Superior temporal gyrus (tissue), 1 donor: ENCODE data around the gene HECW1.

Source experiments
- DNase-seq: peaks from one replicate; pipeline ENCODE4 v3.0.0-alpha.2; 2016; ENCODE audit errors: extremely low spot score

Gene HECW1

GRCh38 chr7:43148161-43148731, 35.8 kb downstream of the HECW1 start:
- no peak for DNase-seq

DNA sequence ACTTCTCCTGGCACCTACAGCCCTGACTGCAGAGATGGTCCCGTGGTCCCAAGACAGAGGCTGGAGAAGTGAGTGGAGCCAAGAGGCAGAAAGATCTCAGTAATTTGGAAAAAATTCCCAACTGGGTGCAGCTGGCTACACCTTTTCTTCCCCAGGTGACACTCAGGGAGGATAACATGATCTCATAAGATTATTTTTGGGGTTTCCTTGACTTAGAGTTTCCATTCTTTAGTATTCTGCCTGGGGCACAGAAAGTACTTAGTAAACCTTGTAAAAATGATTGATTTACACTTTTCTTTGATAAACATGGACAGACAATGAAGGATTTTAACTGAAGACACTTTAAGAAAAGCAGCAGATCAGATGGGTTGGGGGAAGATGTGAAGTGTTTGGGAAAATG, 38.6 kb downstream of the HECW1 start:
- no peak for DNase-seq

- no peak for DNase-seq
Measured at GRCh38 chr7:43152696-43153095, 40.2 kb downstream of the HECW1 start.

GRCh38 chr7:43155636-43156035, 43.2 kb downstream of the HECW1 start:
- DNase-seq: no peak

DNA sequence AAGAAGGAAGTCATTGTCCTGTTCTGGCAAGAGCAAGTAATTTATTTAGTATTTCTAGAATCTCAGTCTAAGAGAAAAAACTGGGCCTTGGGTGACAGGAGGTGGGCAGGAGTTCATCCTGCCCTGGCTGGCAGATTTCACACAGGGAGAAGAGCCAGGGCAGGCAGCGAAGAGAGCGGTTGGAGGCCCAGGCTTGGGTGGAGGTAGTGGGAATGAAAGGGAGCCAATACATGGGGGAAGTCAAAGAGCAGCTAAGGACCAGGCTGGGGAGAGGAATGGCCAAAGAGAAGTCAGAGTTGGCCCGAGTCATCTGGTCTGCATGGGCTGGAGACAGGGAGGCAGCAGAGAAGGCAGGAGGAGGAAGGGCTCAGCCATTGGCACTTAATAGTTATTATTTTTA, 51.4 kb downstream of the HECW1 start:
- no peak for DNase-seq

- peak; percentile 63 for DNase-seq
Measured at GRCh38 chr7:43164757-43165156, 52.3 kb downstream of the HECW1 start.

DNA sequence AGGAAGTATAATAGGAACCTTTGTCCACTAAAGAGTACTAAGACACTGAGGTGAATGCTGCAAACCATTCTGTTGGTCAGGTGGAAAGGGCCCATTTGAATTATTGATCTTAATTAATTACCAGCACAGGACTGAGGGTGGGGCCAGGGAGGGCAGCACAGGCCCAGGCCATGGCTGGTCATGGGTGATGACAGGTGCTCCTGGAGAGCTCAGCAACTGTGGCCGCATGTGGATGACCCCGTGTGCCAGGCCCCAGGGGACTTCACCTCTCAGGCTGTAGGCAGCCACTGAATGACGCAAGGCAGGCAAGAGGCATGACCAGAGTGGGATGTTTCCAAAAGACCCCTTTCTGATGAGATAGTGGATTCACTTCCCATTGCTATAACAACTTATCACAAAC, 54.2 kb downstream of the HECW1 start:
- DNase-seq: no peak

DNA sequence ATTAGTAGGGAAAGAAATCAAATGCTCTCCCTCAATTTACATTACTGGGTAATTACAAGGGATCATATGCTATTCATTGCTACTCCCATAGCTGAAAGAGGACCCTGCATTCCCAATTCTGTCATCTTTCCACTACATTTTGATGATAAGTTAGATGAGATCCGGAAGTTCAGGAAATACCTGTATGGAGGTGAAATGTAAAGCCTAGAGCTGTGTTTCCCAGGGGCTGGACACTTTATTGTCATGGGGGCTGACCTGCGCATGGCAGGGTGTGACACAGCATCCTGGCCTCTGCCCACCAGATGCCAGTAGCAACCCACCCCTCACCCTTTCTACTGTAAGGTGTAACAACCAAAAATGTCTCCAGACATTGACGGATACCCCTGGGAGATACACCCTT, 56.6 kb downstream of the HECW1 start:
- DNase-seq: no peak

DNA sequence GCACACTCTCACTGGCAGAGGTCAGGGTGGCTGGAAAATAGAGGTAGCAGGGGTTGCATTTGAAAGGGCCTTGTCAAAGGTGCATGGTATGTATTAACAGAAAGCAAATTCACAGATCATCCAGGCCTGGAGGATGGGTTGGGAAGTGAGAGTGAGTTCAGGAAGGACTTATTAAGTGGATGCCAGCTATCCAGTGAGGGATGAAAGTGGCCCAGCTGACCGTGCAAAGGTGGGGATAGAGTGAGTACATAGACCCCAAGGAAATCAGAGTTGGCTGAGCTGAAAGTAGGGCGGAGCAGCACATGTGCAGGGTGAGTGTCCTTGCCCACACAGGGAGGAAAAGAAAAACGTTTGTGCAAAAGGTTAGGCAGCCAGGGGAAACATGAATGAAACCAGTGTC, 58.1 kb downstream of the HECW1 start:
- no peak for DNase-seq

DNA sequence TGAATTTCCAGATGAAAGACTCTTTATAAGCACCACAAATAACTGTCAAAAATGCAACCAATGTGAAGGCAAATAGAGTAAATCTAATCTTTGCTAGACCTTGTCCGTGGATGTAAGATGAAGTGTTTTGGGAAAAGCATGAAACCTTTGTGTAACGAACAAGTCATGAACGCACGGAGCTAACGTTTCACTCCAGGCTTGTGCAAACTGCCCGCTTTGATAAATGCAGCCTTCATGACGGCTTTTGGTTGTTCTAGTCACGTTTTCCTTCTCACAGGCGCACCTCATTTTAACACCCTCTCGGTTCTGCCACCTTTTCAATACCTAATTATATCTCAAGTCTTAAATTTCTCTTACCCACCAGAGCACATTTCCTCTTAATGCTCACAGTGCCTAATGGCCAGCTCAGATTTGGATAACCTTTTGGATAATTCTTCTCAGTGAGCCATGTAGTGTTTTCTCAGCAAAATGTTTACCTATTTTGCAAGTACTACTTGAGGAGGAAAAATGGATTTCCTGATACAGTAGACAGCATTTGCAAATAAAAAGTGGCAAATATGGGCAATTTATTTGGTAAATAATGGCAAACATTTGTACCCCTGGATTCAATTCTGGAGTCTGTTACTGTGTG, 63.2 kb downstream of the HECW1 start:
- DNase-seq: no peak

GRCh38 chr7:43179393-43179792, 66.9 kb downstream of the HECW1 start:
- no peak for DNase-seq

DNA sequence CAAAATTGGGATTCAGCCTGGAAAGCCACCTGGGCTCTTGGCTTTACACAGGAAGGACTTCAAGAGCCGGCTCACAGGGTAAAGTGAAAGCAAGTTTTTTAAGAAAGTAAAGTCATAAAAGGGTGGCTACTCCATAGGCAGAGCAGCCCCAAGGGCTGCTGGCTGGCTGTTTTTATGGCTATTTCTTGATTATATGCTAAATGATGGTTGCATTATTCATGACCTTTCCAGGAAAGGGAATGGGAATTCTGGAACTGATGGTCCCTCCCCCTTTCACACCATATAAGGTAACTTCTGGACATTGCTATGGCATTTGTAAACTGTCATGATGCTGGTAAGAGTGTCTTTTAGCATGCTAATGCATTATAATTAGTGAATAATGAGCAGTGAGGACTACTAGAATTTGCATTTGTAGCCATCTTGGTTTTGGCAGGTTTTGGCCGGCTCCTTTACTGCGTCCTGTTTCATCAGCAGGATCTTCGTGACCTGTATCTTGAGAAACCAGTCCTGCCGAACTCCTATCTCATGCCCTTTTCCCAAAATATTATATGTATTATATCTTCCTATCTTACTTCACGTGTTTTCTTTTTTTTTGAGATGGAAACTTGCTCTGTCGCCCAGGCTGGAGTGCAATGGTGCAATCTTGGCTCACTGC, 80.5 kb downstream of the HECW1 start:
- no peak for DNase-seq

DNA sequence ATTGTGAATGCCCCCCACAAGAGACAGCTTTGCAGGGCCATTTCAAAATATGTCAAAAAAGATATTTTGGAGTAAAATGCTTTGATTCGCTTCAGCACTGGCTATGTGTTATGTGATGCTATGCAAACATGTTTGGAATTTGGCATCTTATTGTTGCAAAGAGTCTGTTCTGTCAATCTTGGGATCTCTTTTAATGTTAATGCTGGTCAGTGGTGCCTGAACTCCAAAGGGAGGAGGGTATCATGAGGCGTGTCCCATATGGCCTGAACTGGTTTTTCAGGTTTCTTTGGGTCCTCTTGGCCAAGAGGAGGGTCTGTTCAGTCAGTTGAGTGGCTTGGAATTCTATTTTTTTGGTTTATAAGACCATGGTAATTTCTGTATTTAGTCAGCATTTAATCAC, 81.4 kb downstream of the HECW1 start:
- no peak for DNase-seq

GRCh38 chr7:43195256-43195655, 82.8 kb downstream of the HECW1 start:
- no peak for DNase-seq

DNA sequence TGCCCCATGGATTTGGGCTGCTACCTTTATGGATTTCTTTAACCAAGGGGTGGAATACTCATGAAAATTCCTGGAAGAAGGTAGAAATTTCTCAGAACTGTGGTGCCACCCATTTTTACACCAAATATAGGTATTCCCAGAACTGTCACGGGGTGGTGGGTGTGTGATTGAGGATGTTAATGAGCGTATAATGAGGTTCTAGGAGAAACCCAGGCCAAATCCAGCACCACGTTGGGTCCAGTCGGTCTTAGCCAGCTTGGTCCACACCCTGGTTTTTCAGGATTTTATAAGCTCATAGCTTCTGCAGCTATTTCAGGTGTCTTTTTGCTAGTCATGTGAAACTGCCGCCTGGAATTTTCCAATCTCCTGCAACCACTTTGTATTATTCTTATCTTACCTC, 83.3 kb downstream of the HECW1 start:
- no peak for DNase-seq

GRCh38 chr7:43196379-43196778, 83.9 kb downstream of the HECW1 start:
- no peak for DNase-seq

DNA sequence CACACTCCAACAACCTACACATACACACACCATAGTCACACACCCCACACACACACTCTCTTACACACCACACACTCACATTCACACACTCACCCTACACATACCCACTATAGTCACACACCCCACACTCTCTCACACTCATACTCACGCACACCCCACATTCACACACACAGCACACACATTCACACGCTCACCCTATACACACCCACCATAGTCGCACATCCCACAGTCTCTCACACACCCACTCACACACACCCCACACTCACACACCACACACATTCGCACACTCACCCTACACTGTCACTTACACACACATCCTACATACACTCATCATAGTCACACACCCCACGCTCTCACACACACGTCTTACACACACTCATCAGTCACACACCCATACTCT, 85.6 kb downstream of the HECW1 start:
- DNase-seq: no peak

DNA sequence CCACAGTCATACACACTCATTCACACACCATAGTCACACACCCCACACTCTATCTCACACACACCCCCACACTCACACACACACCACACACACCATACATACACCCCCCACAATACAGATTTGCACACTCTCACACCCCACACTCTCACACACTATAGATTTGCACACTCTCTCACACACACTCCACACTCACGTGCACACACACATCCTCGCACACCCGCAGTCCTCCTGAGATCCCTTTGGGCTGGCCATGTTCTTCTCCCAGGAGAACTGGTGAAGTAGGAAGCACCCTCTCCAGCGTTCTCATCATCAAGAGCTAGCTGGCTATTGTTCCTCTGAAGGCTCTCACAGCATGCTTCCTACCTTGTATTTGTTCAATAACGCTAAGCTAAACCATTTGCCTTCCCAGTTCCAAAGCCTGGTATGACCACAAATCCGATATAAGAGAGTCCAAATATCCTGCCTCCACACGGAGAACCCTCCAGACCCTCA, 86.2 kb downstream of the HECW1 start:
- DNase-seq: no peak

- DNase-seq: no peak
Measured at GRCh38 chr7:43199371-43200160, 87.1 kb downstream of the HECW1 start.

DNA sequence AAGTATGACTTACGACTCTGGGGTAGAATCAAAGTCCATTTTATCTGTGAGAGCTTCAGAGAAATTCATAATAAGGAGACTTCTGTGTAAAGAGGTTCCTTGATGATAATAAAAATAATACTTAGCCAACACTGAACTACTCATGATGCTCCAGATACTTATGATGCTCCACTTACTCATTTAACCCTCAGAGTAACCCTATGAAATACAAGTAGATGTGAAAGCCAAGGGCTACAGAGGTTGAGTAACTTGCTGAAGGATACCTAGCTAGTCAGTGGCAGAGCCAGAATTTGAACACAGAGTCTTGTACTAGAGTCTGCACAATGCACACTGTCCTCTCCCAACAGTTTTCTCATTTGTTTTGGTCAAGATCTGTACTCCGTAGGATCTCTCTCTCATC, 89.5 kb downstream of the HECW1 start:
- no peak for DNase-seq

- no peak for DNase-seq
Measured at GRCh38 chr7:43204081-43204480, 91.6 kb downstream of the HECW1 start.

GRCh38 chr7:43205171-43205795, 92.8 kb downstream of the HECW1 start:
- no peak for DNase-seq
